Measurements from ENCODE around the gene DNAH10.
A peak's percentile ranks its signal among the peaks of the same experiment; 100 is the strongest.

Gene DNAH10

GRCh38 chr12:123949770-123950165, 187.7 kb downstream of the DNAH10 start:
- no peak for DNase-seq (ENCODE audit: low spot score)

- no peak for DNase-seq (ENCODE audit: low spot score)
Observed at GRCh38 chr12:123950476-123951349, 188.6 kb downstream of the DNAH10 start.

GRCh38 chr12:123951467-123951866, 189.4 kb downstream of the DNAH10 start:
- no peak for DNase-seq (ENCODE audit: low spot score)

- DNase-seq (ENCODE audit: low spot score): no peak
Observed at GRCh38 chr12:123952037-123952436, 189.9 kb downstream of the DNAH10 start.

GRCh38 chr12:123954647-123955350, 192.7 kb downstream of the DNAH10 start:
- DNase-seq (ENCODE audit: low spot score): no peak

GRCh38 chr12:123956249-123956648, 194.1 kb downstream of the DNAH10 start:
- DNase-seq (ENCODE audit: low spot score): no peak

GRCh38 chr12:123957196-123957595, 195.1 kb downstream of the DNAH10 start:
- no peak for DNase-seq (ENCODE audit: low spot score)

GRCh38 chr12:123958462-123958861, 196.4 kb downstream of the DNAH10 start:
- DNase-seq (ENCODE audit: low spot score): no peak

GRCh38 chr12:123958876-123959275, 196.8 kb downstream of the DNAH10 start:
- no peak for DNase-seq (ENCODE audit: low spot score)

- no peak for DNase-seq (ENCODE audit: low spot score)
Observed at GRCh38 chr12:123960029-123960735, 198.1 kb downstream of the DNAH10 start.

- no peak for DNase-seq (ENCODE audit: low spot score)
Observed at GRCh38 chr12:123960856-123961255, 198.8 kb downstream of the DNAH10 start.

- no peak for DNase-seq (ENCODE audit: low spot score)
Observed at GRCh38 chr12:123961585-123962345, 199.7 kb downstream of the DNAH10 start.

- DNase-seq (ENCODE audit: low spot score): no peak
Observed at GRCh38 chr12:123962513-123962912, 200.4 kb downstream of the DNAH10 start.

GRCh38 chr12:123963821-123964220, 201.7 kb downstream of the DNAH10 start:
- DNase-seq (ENCODE audit: low spot score): no peak

- DNase-seq (ENCODE audit: low spot score): no peak
Observed at GRCh38 chr12:123965382-123965781, 203.3 kb downstream of the DNAH10 start.

- DNase-seq (ENCODE audit: low spot score): no peak
Observed at GRCh38 chr12:123966596-123966995, 204.5 kb downstream of the DNAH10 start.

- no peak for DNase-seq (ENCODE audit: low spot score)
Observed at GRCh38 chr12:123967121-123967586, 205.1 kb downstream of the DNAH10 start.

GRCh38 chr12:123971449-123971769, 209.3 kb downstream of the DNAH10 start:
- no peak for DNase-seq (ENCODE audit: low spot score)

GRCh38 chr12:123971770-123972456, 209.8 kb downstream of the DNAH10 start:
- peak; percentile 55 for DNase-seq (ENCODE audit: low spot score)

GRCh38 chr12:123972457-123973401, 210.6 kb downstream of the DNAH10 start, which contains the start of the genes CCDC92 and ZNF664:
TSS of gene CCDC92 (minus strand) at chr12:123972831. CDS start at chr12:123944305, 28,526 bp downstream.
TSS of gene ZNF664 (plus strand) at chr12:123973215. CDS start at chr12:124012145, 38,930 bp downstream.
- DNase-seq (ENCODE audit: low spot score): peak; percentile 94
